Liver (tissue), 9 donors: ENCODE measurements around the gene RAG1. TPM values are rescaled to one million over a fixed set of nuclear protein-coding genes. Genes with fewer than 3 reads are reported as not detected.

Experiments used
- DNase-seq: peaks from one replicate; pipeline ENCODE4 v3.0.0-alpha.2; 2017; ENCODE audit warnings: low spot score
- H3K27ac ChIP-seq, 2 donors: one replicate each; pipeline ENCODE4 v1.7.0; 2013; ENCODE audit warnings: inconsistent platforms in 2 of 2, low read length in 2 of 2, control low read depth in 1 of 2, low read depth in 1 of 2, mild to moderate bottlenecking in 1 of 2
- H3K27me3 ChIP-seq, 4 donors: one replicate each; pipeline versions ENCODE4 v1.6.1 to v1.7.0; 2013; ENCODE audit warnings: low read length in 3 of 4, inconsistent platforms in 1 of 4, mild to moderate bottlenecking in 1 of 4, moderate library complexity in 1 of 4; ENCODE audit not compliant: control insufficient read depth in 4 of 4, insufficient read depth in 4 of 4
- H3K36me3 ChIP-seq, 4 donors: one replicate each; pipeline versions ENCODE4 v1.6.1 to v1.7.0; 2013; ENCODE audit warnings: low read length in 3 of 4, mild to moderate bottlenecking in 3 of 4, low read depth in 1 of 4, moderate library complexity in 1 of 4; ENCODE audit not compliant: control insufficient read depth in 4 of 4, insufficient read depth in 3 of 4
- H3K4me1 ChIP-seq, 4 donors: one replicate each; pipeline versions ENCODE4 v1.6.1 to v1.7.0; 2013; ENCODE audit warnings: low read length in 3 of 4, mild to moderate bottlenecking in 3 of 4, moderate library complexity in 1 of 4; ENCODE audit not compliant: control insufficient read depth in 4 of 4, insufficient read depth in 4 of 4
- H3K4me3 ChIP-seq, 3 donors: one replicate each; pipeline versions ENCODE4 v1.6.1 to v1.7.0; 2013; ENCODE audit warnings: low read length in 3 of 3, control low read depth in 1 of 3, low read depth in 1 of 3, mild to moderate bottlenecking in 1 of 3
- H3K9ac ChIP-seq, 2 donors: one replicate each; pipeline ENCODE4 v1.7.0; 2013; ENCODE audit warnings: low read length in 2 of 2, mild to moderate bottlenecking in 2 of 2, moderate library complexity in 2 of 2, control low read depth in 1 of 2, low read depth in 1 of 2
- H3K9me3 ChIP-seq, 4 donors: one replicate each; pipeline versions ENCODE4 v1.6.1 to v1.7.0; 2013; ENCODE audit warnings: low read length in 3 of 4; ENCODE audit not compliant: control insufficient read depth in 4 of 4
- ATF3 ChIP-seq: IDR thresholded peaks from 2 replicates; pipeline ENCODE4 v1.6.1; 2016; ENCODE audit warnings: antibody characterized with exemption
- CTCF ChIP-seq: fragments of 150-350 bp; IDR thresholded peaks from 2 replicates; pipeline ENCODE4 v1.5.1; 2017; ENCODE audit warnings: improper control_type of control experiment, low read depth, low read length; ENCODE audit not compliant: missing input control
- EGR1 ChIP-seq, 2 donors: IDR thresholded peaks; 2 replicates each; pipeline ENCODE4 v1.6.1; 2016 to 2018; ENCODE audit warnings: antibody characterized with exemption in 2 of 2, low read depth in 2 of 2
- FOXA1 ChIP-seq: IDR thresholded peaks from 2 replicates; pipeline ENCODE4 v1.6.1; 2016; ENCODE audit warnings: antibody characterized with exemption
- FOXA2 ChIP-seq: IDR thresholded peaks from 2 replicates; pipeline ENCODE4 v1.6.1; 2016; ENCODE audit warnings: antibody characterized with exemption
- GABPA ChIP-seq, 2 donors: IDR thresholded peaks in 1 of 2; conservative IDR thresholded peaks in 1 of 2; 2 replicates each; pipeline ENCODE4 v1.6.1; 2016; ENCODE audit warnings: antibody characterized with exemption in 2 of 2, mild to moderate bottlenecking in 1 of 2, moderate library complexity in 1 of 2
- HNF4A ChIP-seq, 2 donors: conservative IDR thresholded peaks; 2 replicates each; pipeline ENCODE4 v1.6.1; 2016; ENCODE audit warnings: antibody characterized with exemption in 2 of 2, mild to moderate bottlenecking in 2 of 2
- HNF4G ChIP-seq: IDR thresholded peaks from 2 replicates; pipeline ENCODE4 v1.6.1; 2016; ENCODE audit warnings: antibody characterized with exemption
- JUND ChIP-seq, 2 donors: IDR thresholded peaks; 2 replicates each; pipeline ENCODE4 v1.6.1; 2016; ENCODE audit warnings: antibody characterized with exemption in 2 of 2
- MAX ChIP-seq: IDR thresholded peaks from 2 replicates; pipeline ENCODE4 v1.6.1; 2016; ENCODE audit warnings: antibody characterized with exemption
- NR2F2 ChIP-seq: IDR thresholded peaks from 2 replicates; pipeline ENCODE4 v1.6.1; 2016; ENCODE audit warnings: antibody characterized with exemption
- RAD21 ChIP-seq, 2 donors: IDR thresholded peaks; 2 replicates each; pipeline ENCODE4 v1.6.1; 2016; ENCODE audit warnings: antibody characterized with exemption in 2 of 2, mild to moderate bottlenecking in 2 of 2
- REST ChIP-seq: IDR thresholded peaks from 2 replicates; pipeline ENCODE4 v1.6.1; 2016; ENCODE audit warnings: antibody characterized with exemption, mild to moderate bottlenecking
- RXRA ChIP-seq, 2 donors: IDR thresholded peaks; 2 replicates each; pipeline ENCODE4 v1.6.1; 2017 to 2018; ENCODE audit warnings: antibody characterized with exemption in 2 of 2, mild to moderate bottlenecking in 1 of 2
- SP1 ChIP-seq: IDR thresholded peaks from 2 replicates; pipeline ENCODE4 v1.6.1; 2018; ENCODE audit warnings: antibody characterized with exemption, mild to moderate bottlenecking
- TAF1 ChIP-seq: conservative IDR thresholded peaks from 2 replicates; pipeline ENCODE4 v1.6.1; 2016; ENCODE audit warnings: antibody characterized with exemption, mild to moderate bottlenecking
- YY1 ChIP-seq: IDR thresholded peaks from 2 replicates; pipeline ENCODE4 v1.6.1; 2016; ENCODE audit warnings: antibody characterized with exemption, mild to moderate bottlenecking
- WGBS: extraction: QIAGEN DNeasy Blood & Tissue Kit; methylation state at CpG from one replicate; pipeline ENCODE4 v1.1.7; 2013; 5-methylcytosine and 5-hydroxymethylcytosine counted together
- polyA plus RNA-seq, 2 donors: library from polyadenylated mRNA; stranded (reverse) in 1 of 2; unstranded in 1 of 2; fragments of 200-250 nt in 1 of 2; fragments of >200 nt in 1 of 2; fragmentation: Nextera tagmentation in 1 of 2; extraction: Ambion mirVana in 1 of 2; gene quantifications; one replicate each; pipeline versions ENCODE4 v1.2.1 to v1.2.3, GENCODE V29; 2013 to 2015
- total RNA-seq, 2 donors: library from RNA; depleted of rRNA; stranded (reverse); fragments of >200 nt; gene quantifications; one replicate each; pipeline ENCODE4 v1.2.3, GENCODE V29; 2014
- TF ChIP-seq, protein P1 (sequence below): IDR thresholded peaks from 2 replicates; pipeline ENCODE4 v1.6.1; 2016; ENCODE audit warnings: antibody characterized with exemption
- donor health status: healthy.
- donor health status: healthy.
- donor health status: healthy.
- donor health status: healthy.
- donor health status: healthy.

Gene RAG1
- total and polyA plus RNA-seq, 4 donors = 0.43 to 4.3 (median 0.93) TPM

DNA sequence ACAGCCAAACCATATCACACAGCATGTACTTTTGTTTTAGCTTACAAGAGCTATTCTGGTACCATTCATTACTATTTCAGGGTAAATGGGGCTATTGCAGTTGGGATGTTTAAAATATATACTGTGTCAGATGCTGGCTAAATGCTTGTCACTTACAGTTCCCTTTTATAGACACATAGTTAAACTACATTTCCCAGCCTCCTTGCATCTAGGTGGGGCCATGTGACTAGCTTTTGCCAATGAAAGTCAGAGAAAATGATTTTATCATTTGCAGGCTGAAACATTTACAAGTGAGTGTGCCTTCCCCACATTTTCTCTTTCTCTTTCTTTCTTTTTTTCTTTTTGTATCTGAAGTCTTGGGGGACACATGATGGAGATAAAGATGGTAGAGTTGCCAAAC lies 18.7 kb downstream of the RAG1 start:
- no peak overlapping the region for H3K27ac ChIP-seq
- no peak for DNase-seq
- no peaks in the 10 kb centered on the region for H3K36me3 ChIP-seq
- no peak overlapping the region for H3K4me3 ChIP-seq
- H3K9me3 ChIP-seq = no peaks in the 10 kb centered on the region
- TF ChIP-seq REST (no peak), FOXA2 (no peak), RAD21 (IDR thresholded peaks at IDR 0.05) (no peak), JUND (IDR thresholded peaks at IDR 0.05) (no peak), CTCF (no peak)
- no peaks in the 10 kb centered on the region for H3K4me1 ChIP-seq
- no peak overlapping the region for H3K9ac ChIP-seq
- peaks cover 0 to 2% (median 0%) of the 10 kb centered on the region in 4 donors for H3K27me3 ChIP-seq

GRCh38 chr11:36588099-36588498 lies 20.3 kb downstream of the RAG1 start:
- Histone ChIP-seq H3K9ac (no peak overlapping the region), H3K9me3 (no peaks in the 10 kb centered on the region), H3K4me1 (no peaks in the 10 kb centered on the region), H3K27ac (no peak overlapping the region), H3K36me3 (no peaks in the 10 kb centered on the region), H3K4me3 (no peak overlapping the region), H3K27me3 (peaks cover 0 to 5% (median 0%) of the 10 kb centered on the region in 4 donors)
- WGBS = 35% methylated on average over 1 of the region's 1 CpG
- no peak for TF ChIP-seq FOXA2
- no peak for TF ChIP-seq NR2F2
- TF ChIP-seq RAD21 (IDR thresholded peaks at IDR 0.05) = no peak
- TF ChIP-seq FOXA1 = no peak
- TF ChIP-seq RXRA (IDR thresholded peaks at IDR 0.05) = no peak
- TF ChIP-seq REST = no peak
- TF ChIP-seq, protein P1, sequence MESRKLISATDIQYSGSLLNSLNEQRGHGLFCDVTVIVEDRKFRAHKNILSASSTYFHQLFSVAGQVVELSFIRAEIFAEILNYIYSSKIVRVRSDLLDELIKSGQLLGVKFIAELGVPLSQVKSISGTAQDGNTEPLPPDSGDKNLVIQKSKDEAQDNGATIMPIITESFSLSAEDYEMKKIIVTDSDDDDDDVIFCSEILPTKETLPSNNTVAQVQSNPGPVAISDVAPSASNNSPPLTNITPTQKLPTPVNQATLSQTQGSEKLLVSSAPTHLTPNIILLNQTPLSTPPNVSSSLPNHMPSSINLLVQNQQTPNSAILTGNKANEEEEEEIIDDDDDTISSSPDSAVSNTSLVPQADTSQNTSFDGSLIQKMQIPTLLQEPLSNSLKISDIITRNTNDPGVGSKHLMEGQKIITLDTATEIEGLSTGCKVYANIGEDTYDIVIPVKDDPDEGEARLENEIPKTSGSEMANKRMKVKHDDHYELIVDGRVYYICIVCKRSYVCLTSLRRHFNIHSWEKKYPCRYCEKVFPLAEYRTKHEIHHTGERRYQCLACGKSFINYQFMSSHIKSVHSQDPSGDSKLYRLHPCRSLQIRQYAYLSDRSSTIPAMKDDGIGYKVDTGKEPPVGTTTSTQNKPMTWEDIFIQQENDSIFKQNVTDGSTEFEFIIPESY = no peak
- TF ChIP-seq HNF4G = no peak
- no peak for TF ChIP-seq MAX
- no peak for TF ChIP-seq EGR1 (IDR thresholded peaks at IDR 0.05; ENCODE audit: low read depth in 2 of 2)
- TF ChIP-seq ATF3 = no peak
- TF ChIP-seq HNF4A (conservative IDR thresholded peaks at IDR 0.05) = no peak
- TF ChIP-seq SP1 = no peak
- TF ChIP-seq TAF1 = no peak
- no peak for TF ChIP-seq YY1
- TF ChIP-seq JUND (IDR thresholded peaks at IDR 0.05) = no peak
- TF ChIP-seq GABPA (IDR thresholded peaks at IDR 0.05 in 1 of 2, conservative IDR thresholded peaks at IDR 0.05 in 1 of 2) = no peak
- TF ChIP-seq CTCF = no peak
- DNase-seq = no peak
